Neuron (in vitro differentiated cells): ENCODE measurements around the gene ADRB2.

Experiments used
- H2AFZ ChIP-seq: one replicate; pipeline ENCODE4 v1.6.1; 2013; ENCODE audit warnings: low read depth, mild to moderate bottlenecking, inconsistent platforms, low read length, moderate library complexity
- H3K27me3 ChIP-seq: one replicate; pipeline ENCODE4 v1.6.1; 2013; ENCODE audit warnings: low read length; ENCODE audit not compliant: insufficient read depth
- H3K36me3 ChIP-seq: one replicate; pipeline ENCODE4 v1.6.1; 2013; ENCODE audit warnings: low read length; ENCODE audit not compliant: insufficient read depth
- H3K4me1 ChIP-seq: one replicate; pipeline ENCODE4 v1.6.1; 2013; ENCODE audit warnings: low read length; ENCODE audit not compliant: insufficient read depth
- H3K4me3 ChIP-seq: 2 replicates; pipeline ENCODE4 v1.5.1; 2013; ENCODE audit warnings: mild to moderate bottlenecking, low read length, moderate library complexity
- H3K9me3 ChIP-seq: one replicate; pipeline ENCODE4 v1.6.1; 2013; ENCODE audit warnings: low read length

ADRB2 gene

DNA sequence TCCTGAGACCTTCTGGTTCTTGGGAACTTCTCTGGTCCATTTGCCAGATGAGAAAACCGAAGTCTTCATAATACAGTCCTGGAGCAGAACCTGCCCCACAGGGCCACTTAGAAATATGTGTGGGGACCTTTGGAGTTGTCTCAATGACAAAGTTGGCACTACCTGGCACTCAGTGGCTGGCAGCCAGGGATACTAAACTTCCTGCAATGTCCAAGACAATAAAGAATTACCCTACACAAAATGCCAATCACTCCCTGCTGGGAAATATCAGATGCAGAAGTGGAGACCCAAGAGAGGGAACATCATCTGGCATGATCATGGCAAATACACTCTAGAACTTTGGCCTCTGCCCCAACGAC, 29.6 kb downstream of the ADRB2 start:
- no peak overlapping the region for H2AFZ ChIP-seq
- H3K27me3 ChIP-seq, result no peaks in the 10 kb centered on the region
- no peak overlapping the region for H3K4me3 ChIP-seq
- no peaks in the 10 kb centered on the region for H3K4me1 ChIP-seq
- no peaks in the 10 kb centered on the region for H3K36me3 ChIP-seq
- H3K9me3 ChIP-seq, result no peaks in the 10 kb centered on the region

DNA sequence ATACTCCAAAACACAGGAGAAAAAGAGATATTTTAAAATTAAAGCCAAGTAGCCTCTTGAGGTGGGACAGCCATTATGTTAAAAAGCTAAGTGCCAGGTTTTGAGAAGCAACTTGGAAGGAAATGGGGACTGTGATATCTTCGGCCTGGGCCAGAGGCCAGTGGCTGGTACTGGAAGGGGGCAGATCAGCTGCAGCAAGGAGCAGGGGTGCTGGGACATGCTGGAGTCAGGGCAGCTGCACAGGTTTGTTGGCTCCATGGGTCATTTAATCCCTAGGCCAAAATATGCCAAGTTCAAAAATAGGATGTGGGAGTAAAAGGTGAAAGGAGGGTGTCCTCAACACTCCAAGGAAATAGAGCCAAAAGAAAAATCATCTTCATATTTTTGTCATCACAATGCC, 30.0 kb downstream of the ADRB2 start:
- Histone ChIP-seq H3K27me3 (no peaks in the 10 kb centered on the region), H3K4me1 (no peaks in the 10 kb centered on the region), H2AFZ (no peak overlapping the region), H3K36me3 (no peaks in the 10 kb centered on the region), H3K4me3 (no peak overlapping the region), H3K9me3 (no peaks in the 10 kb centered on the region)

DNA sequence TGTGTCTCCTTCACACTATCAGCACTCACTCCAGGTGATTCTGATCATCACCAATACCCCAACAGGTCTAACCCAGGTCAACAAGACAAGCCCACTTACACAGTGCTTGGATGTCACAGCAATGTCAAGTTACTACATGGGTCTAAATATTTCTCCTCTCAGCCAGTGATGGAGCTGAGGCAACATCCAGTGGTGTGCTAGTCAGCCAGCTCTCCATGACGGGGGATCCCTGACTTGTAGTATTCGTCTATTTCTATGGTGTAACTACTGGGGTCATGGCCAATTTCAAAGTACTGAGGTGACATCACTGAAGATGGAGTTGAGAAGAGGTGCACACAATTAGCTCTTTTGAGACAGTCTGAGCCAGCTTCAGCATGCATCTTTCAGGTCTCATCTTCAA, 31.1 kb downstream of the ADRB2 start:
- Histone ChIP-seq H3K9me3 (no peaks in the 10 kb centered on the region), H3K4me3 (no peak overlapping the region), H2AFZ (no peak overlapping the region), H3K4me1 (no peaks in the 10 kb centered on the region), H3K27me3 (no peaks in the 10 kb centered on the region), H3K36me3 (no peaks in the 10 kb centered on the region)

DNA sequence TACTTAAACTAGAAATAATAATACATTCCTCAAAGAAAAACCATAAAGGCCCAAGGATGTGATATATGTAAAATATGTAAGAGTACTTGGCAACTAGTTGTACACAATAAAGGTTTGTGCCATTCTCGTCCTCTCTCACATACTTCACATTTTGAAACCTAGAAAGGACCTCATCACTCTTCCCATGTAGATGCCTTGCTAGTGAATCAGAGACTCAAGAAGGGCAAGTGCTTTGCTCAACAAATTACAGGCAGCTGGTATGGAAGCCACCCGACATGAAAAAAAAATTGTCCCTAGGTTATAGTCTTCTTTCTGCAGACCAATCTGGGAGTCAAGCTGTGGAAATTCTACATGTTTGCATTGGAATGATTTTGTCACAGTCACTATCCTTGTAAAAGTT, 31.7 kb downstream of the ADRB2 start:
- H3K36me3 ChIP-seq, result no peaks in the 10 kb centered on the region
- H3K27me3 ChIP-seq, result no peaks in the 10 kb centered on the region
- H3K9me3 ChIP-seq, result no peaks in the 10 kb centered on the region
- no peak overlapping the region for H2AFZ ChIP-seq
- no peaks in the 10 kb centered on the region for H3K4me1 ChIP-seq
- no peak overlapping the region for H3K4me3 ChIP-seq

DNA sequence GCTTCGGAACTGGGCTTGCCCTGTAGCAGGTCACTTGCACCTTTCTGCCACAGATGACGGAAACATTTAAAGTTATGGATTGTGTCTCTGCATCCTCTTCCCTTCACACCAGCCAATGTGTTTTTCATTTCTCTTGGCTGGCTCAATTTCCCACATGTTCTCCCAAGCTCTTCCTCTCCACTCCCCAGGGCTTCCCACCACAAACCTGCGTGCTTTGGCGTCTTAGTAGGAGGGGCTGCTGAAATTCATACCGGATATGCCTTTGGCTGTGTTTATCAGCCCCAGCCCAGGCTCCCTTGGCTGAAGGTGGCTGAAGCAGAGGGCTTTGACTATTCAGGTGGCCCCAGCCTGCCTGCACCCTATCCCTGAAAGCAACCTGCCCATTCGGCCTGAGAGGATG, 32.1 kb downstream of the ADRB2 start:
- Histone ChIP-seq H3K4me3 (no peak overlapping the region), H3K9me3 (no peaks in the 10 kb centered on the region), H3K27me3 (no peaks in the 10 kb centered on the region), H3K36me3 (no peaks in the 10 kb centered on the region), H2AFZ (no peak overlapping the region), H3K4me1 (no peaks in the 10 kb centered on the region)

DNA sequence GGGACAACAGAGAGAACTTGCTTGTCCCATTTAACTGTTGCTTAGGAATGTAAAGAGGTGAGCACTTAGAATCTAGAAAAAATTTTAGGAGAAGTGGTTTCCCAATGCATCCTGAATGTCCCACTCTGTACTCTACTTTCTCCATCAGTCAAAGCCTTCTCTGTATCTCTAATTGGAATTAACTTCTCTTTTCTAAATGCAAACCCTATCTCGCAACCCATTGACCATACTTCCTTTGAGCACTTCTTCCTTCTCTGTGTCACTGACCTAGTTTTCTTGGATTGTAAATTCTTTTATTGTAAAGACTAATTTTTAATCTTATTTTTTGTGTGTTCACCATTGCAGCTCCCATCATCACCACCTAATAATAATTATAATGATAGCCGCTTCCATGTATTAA, 33.3 kb downstream of the ADRB2 start:
- Histone ChIP-seq H3K36me3 (no peaks in the 10 kb centered on the region), H3K9me3 (no peaks in the 10 kb centered on the region), H3K27me3 (no peaks in the 10 kb centered on the region), H2AFZ (no peak overlapping the region), H3K4me3 (no peak overlapping the region), H3K4me1 (no peaks in the 10 kb centered on the region)

DNA sequence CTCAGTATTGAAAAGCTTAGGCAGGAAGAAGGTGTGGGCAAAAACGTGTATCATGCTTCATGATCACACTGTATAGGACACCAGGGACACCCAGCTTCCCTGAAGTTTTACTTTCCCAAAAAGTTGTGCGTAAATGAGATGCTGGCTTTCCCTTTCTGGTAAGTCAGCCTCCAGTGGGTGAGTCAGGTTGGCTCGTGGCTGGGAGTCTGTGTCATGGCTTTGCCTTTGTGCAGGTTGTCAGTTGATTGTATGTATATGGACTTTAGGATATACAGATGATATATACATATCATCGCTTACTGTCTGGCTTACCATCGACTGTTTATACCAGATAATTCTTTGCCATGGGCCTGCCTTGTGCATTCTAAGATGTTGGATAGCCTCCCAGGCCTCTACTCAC, 34.2 kb downstream of the ADRB2 start:
- no peaks in the 10 kb centered on the region for H3K9me3 ChIP-seq
- H3K36me3 ChIP-seq, result no peaks in the 10 kb centered on the region
- no peaks in the 10 kb centered on the region for H3K4me1 ChIP-seq
- no peaks in the 10 kb centered on the region for H3K27me3 ChIP-seq
- no peak overlapping the region for H3K4me3 ChIP-seq
- no peak overlapping the region for H2AFZ ChIP-seq

DNA sequence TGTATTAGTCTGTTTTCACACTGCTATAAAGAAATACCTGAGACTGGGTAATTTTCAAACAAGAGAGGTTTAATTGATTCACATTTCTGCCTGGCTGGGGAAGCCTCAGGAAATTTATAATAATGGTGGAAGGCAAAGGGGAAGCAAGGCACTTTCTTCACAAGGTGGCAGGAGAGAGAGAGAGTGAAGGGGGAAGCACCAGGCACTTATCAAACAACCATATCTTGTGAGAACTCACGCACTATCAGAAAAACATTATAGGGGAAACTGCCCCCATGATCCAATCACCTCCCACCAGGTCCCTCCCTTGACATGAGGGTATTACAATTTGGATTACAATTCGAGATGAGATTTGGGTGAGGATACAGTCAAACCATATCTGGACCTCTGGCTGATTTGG, 34.7 kb downstream of the ADRB2 start:
- Histone ChIP-seq H3K36me3 (no peaks in the 10 kb centered on the region), H3K4me3 (no peak overlapping the region), H3K27me3 (no peaks in the 10 kb centered on the region), H3K9me3 (no peaks in the 10 kb centered on the region), H3K4me1 (no peaks in the 10 kb centered on the region), H2AFZ (no peak overlapping the region)

DNA sequence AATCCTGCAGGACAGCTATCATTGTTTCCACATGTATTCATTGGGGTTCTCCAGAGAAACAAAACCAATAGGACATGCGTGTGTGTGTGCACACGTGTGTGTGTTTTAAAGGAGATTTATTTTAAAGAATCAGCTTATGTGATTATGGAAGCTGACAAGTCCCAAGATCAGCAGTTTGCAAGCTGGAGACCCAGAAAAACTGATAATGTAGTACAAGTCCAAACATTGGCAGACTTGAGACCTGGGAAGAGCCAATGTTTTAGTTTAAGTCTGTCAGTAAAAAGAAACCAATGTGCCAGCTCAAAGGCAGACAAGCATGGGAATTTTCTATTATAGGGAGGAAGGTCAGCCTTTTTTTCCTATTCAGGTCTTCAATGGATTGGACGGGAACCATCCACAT, 35.3 kb downstream of the ADRB2 start:
- H3K4me3 ChIP-seq, result no peak overlapping the region
- no peaks in the 10 kb centered on the region for H3K4me1 ChIP-seq
- H3K9me3 ChIP-seq, result no peaks in the 10 kb centered on the region
- no peaks in the 10 kb centered on the region for H3K27me3 ChIP-seq
- H3K36me3 ChIP-seq, result no peaks in the 10 kb centered on the region
- no peak overlapping the region for H2AFZ ChIP-seq

DNA sequence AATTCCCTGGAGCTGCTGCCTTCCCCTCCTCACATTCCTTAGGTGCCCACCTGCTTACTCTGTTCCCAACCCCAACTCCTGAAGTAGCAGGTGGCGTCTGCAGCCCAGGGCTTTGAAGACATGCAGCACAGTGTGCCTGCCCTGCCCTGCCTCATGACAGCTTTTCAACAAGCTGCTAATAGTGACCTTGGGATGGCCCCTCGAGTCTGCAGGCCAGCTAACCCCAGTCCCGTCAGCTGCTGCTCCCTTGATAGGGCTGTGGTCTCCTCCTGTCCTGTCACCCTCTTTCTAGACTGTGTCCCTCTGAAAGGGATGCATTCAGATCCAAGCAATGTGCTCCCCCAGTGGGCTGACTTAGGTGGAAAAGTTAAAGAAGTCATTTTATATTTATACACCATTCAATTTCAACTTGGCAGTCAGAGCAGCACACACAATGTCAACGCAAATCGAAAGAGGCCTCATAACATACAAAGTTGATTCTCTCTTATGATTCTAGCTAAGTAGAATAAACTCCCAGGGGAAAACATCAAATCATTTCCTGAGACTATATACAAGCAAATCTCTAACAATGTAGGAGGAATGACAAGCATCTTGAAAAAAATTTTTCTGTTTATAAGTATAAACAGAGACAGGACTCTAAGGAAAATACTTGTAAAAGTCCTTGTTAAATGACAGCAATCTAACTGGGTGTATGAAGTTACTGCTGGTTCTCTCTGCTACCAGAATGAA, 37.9 kb downstream of the ADRB2 start:
- H3K4me1 ChIP-seq, result no peaks in the 10 kb centered on the region
- no peaks in the 10 kb centered on the region for H3K9me3 ChIP-seq
- H3K36me3 ChIP-seq, result no peaks in the 10 kb centered on the region
- no peaks in the 10 kb centered on the region for H3K27me3 ChIP-seq
- H3K4me3 ChIP-seq, result no peak overlapping the region
- H2AFZ ChIP-seq, result no peak overlapping the region

DNA sequence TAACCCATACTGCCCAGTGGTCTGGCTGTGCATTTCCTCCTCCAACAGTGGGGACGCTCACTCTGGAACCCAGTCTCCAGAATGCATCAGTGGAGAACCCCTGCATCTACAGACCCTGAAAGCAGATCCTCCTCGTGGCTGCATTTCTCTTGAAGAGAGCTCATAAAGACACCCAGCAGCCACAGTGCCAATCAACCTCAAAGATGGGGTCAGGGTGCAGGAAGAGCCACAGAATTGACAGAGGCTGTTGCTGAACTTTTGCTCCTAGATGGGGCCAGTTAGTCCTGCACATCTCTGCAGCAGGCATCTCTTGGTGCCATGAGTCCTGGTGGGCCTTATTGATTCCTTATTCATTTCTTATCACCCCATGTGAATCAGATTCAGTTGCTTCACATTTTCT, 39.6 kb downstream of the ADRB2 start:
- H3K36me3 ChIP-seq, result no peaks in the 10 kb centered on the region
- H3K4me1 ChIP-seq, result no peaks in the 10 kb centered on the region

DNA sequence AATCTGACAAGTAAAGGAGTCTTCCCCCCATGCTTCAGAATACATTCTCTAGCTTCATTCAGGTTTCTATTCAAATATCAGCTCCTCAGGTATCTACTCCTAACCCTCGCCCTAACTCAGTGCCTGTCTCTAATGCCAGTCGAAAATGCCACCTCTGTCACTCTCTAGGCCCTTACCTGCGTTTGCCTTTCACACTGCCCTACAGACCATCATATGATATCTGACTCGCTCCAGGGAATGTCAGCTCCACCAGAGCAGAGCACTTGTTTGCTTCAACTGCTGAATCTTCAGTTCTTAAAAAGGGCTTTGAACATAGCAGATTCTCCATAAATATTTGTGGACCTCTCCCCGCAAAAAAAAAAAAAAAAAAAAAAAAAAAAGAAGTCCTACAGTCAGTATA, 46.7 kb downstream of the ADRB2 start:
- Histone ChIP-seq H2AFZ (no peak overlapping the region), H3K9me3 (no peaks in the 10 kb centered on the region), H3K4me1 (no peaks in the 10 kb centered on the region), H3K36me3 (no peaks in the 10 kb centered on the region), H3K4me3 (no peak overlapping the region), H3K27me3 (no peaks in the 10 kb centered on the region)

More for the DNA sequence above, 39.6 kb downstream of the ADRB2 start:
- H3K9me3 ChIP-seq, result no peaks in the 10 kb centered on the region
- no peaks in the 10 kb centered on the region for H3K27me3 ChIP-seq
- H2AFZ ChIP-seq, result no peak overlapping the region
- no peak overlapping the region for H3K4me3 ChIP-seq

DNA sequence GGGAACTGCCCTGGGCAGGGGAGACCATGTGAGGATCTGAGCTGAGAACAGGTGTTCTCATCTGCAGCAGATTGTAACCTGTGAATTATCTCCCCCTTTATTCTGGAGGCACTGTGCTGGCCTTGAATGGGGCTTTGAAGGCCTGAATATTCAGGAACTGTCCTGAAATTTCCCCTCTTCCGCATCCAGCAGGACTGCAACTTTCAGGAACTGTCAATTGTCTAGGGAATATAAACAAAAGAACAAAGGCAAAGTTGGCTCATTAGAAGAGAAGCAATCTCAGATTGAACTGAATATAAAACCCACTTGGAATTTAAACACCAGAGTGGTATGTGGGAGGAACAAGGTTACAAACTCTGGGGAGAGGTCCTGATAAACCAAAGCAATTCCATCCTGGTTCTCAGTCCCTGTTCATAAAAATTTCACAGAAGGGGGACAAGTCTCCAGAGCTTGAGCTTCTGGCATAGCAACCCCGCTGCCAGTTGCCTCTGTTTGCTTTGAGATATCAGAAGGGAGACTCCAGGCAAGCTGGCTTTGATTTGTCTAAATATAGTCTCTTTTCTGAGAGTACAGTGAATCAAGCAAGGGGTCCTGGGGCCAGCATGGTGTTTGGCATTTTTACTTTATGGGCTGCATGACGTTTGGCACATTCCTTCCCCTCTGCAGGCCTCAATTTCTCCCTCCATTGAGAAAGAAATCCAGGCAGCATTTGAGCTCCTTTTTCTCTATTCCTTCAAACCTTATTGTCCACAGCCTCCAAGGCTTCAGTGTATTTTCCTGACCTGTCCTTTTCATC, 47.5 kb downstream of the ADRB2 start:
- Histone ChIP-seq H3K27me3 (no peaks in the 10 kb centered on the region), H3K9me3 (no peaks in the 10 kb centered on the region), H3K4me1 (no peaks in the 10 kb centered on the region), H2AFZ (no peak overlapping the region), H3K4me3 (no peak overlapping the region), H3K36me3 (no peaks in the 10 kb centered on the region)
